Stimulated activated CD8-positive, alpha-beta memory T cell treated with anti-CD3 and anti-CD28 coated beads, Interleukin-2, amount 100 ng/mL, for 48 hours (primary cell): ENCODE measurements around the gene SYVN1.
A peak's percentile ranks its signal among the peaks of the same experiment; 100 is the strongest.

Experiments used
- DNase-seq, 2 donors: peaks; one replicate each; pipeline ENCODE4 v3.0.0-alpha.2; 2020; ENCODE audit warnings: low read depth in 2 of 2

The SYVN1 gene

GRCh38 chr11:65087827-65088226, 46.5 kb downstream of the SYVN1 start:
- DNase-seq: no peak

DNA sequence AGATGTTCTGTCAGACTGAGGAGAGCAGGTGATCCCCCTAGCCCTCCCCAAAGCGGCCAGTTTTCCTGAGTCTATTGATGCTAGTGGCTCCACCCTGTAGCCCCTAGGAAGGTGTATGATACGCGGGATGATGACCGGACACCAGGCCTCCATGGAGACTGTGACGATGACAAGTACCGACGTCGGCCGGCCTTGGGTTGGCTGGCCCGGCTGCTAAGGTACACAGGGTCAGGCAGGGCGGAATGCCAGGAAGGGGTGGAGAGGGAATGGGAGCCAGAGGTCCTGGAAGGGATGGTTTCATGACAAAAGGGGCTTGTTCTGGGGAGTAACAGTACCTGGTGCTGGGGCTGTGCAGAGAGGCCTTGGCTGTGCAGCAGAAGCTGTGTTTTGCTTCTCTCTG, 47.1 kb downstream of the SYVN1 start:
- DNase-seq: no peak

GRCh38 chr11:65086809-65087208, 47.5 kb downstream of the SYVN1 start:
- DNase-seq: no peak

- DNase-seq: no peak
These were observed 48.9 kb downstream of the SYVN1 start for GRCh38 chr11:65085446-65085845.

GRCh38 chr11:65084598-65085375, 49.5 kb downstream of the SYVN1 start:
- DNase-seq: no peak

GRCh38 chr11:65083834-65084597, 50.3 kb downstream of the SYVN1 start, which contains the start of the genes CDCA5 and ZFPL1:
CDCA5 (minus strand) TSS chr11:65084040; CDS start chr11:65083978, 62 bp downstream.
ZFPL1 (plus strand) TSS chr11:65084222; CDS start chr11:65084699, 477 bp downstream.
- peak; percentile 93 to 97 for DNase-seq

DNA sequence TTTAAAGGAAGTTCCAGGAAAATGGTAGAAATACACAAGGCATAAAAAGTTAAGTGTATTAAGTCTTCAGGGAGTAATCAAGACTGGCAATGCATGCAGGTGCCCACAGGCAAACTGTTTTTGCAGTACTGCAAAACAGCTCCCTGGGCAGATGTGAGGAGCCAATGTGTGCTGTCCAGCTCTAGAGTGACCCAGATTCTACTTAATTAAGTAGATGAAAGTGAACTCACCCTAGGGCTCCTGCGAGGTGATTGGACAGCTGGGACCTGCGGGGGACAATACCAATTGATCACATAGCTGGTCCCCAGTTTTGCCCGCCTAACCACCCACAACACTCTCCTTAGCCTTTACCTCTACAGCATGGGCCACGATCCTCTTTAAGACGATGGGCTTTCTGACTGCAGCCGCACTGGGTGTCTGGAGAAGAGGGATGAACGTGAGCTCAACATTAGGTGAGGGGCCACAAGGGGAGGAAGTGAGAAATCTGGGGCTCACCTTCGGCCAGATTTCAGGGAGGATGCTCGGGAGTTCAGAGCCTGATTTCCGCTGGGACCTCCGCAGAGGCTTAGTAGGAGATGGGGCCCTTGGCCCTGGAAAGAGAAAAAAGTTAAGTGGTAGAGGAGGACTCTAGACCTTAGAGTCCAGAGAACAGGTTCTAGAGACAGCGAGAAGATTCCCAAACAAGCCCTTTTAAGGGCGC, 51.0 kb downstream of the SYVN1 start:
- no peak for DNase-seq

DNA sequence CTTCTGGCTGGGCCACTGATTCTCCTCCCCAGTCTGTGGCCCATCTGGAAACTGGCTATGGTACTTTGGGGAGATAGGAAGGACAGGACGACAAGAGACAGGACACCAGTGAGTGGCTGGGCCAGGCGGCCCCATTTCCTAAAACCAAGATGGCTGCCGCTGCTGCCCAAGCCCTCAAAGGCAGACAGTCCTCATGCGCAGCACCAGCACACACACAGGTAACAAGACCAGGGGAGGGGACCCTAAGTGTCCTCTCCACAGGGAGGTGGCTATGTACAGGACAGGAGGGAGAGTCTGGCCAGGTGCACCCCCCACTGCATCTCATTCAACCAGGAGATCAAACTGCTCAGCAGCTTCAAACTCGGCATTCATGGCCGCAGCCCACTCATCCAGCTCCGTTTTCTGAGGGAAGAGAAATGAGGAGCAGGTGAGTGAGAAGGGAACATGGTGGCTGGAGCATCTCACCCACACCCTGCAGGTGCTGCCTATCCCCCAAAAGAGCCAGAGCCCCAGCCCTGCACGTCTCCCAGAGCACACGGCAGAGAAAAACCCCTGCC, 55.5 kb downstream of the SYVN1 start:
- no peak for DNase-seq

- DNase-seq: peak; percentile 43 to 47
These were observed 56.2 kb downstream of the SYVN1 start for GRCh38 chr11:65078151-65078550.

- DNase-seq: no peak
These were observed 56.9 kb downstream of the SYVN1 start for GRCh38 chr11:65077451-65077850.
